Measurements from ENCODE around the gene PARP6.
A peak's percentile ranks its signal among the peaks of the same experiment; 100 is the strongest.

The PARP6 gene, protein sequence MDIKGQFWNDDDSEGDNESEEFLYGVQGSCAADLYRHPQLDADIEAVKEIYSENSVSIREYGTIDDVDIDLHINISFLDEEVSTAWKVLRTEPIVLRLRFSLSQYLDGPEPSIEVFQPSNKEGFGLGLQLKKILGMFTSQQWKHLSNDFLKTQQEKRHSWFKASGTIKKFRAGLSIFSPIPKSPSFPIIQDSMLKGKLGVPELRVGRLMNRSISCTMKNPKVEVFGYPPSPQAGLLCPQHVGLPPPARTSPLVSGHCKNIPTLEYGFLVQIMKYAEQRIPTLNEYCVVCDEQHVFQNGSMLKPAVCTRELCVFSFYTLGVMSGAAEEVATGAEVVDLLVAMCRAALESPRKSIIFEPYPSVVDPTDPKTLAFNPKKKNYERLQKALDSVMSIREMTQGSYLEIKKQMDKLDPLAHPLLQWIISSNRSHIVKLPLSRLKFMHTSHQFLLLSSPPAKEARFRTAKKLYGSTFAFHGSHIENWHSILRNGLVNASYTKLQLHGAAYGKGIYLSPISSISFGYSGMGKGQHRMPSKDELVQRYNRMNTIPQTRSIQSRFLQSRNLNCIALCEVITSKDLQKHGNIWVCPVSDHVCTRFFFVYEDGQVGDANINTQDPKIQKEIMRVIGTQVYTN

DNA sequence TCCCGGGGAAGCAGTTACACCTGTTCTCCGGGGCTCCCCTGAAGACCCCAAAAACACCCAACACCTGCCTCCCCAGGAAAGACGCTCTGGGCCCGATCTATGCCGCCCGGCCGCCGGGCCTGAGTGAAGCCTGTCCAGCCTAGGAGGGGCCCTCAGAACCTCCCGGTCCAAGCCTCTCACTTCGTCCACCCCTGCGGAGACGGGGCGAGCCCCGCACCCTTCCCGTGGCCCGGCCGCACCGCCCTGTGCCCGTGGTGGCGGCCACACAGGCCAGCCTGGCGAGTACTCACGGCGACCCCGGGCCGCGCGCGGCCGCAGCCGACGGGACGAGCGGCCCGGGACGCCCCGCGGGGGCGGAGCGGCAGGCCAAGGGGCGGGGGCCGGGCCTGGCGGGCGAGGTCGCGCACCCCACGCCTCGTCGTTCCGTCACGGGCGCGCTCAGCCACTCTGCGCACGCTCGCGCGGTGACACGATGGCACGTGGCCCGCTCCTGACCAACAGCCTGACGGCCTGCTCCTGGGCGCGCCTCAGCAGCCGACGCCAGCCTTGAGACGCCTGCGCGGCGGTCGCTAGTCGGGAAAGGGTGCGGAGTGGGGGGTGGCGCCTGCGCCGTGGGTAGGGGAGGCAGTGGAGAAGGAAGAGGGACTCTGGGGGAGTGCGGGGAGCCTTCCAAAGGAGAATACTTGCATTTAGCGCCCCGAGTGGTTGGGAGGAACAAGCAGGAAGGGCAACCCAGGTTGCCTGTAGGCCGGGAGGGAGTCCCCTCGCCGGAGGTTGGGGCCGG lies at the start of gene PARP6:
Gene PARP6 (minus strand): TSS at position 342 of the 784 bp plus-strand sequence. CDS start 5,077 bp downstream, outside the sequence.
- peak; percentile 100 for DNase-seq (ENCODE audit: low spot score)

DNA sequence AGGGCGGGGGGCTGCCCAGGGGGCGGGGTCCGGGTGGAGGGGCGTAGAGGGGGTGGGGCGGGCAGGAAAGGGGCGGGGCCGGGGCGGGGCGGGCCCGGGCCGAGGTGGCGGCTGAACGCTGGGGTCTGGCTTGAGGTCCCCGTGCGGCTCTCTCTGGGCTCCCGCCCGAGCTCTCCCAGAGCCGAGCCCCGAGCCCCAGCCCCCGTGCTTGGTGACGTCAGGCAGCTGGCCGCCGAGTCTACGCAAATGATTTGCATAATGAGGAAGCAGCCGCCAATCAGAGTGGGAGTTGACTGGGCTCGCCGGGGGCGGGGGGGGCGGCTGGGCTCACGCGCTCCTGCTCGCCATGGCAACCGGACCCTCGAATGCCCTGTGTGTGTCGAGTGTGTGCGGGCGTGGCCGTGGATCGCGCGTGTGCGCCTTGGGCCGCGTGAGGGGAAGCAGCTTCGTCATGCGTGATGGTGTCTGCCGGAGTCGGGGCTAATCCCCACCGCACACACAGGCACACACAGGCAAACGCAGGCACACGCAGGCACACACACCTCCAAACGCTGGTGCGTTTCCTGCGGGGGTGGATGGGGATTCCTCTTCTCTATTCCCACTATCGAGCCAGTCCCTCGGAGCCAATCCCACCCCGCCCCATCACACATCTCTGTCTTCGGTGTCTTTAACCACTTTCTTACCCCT lies 47.8 kb upstream of the PARP6 start, which contains the start of gene CELF6:
Gene CELF6 (minus strand): TSS at position 173 of the 687 bp plus-strand sequence. CDS start 283 bp downstream, outside the sequence.
- peak; percentile 88 for DNase-seq (ENCODE audit: low spot score)

DNA sequence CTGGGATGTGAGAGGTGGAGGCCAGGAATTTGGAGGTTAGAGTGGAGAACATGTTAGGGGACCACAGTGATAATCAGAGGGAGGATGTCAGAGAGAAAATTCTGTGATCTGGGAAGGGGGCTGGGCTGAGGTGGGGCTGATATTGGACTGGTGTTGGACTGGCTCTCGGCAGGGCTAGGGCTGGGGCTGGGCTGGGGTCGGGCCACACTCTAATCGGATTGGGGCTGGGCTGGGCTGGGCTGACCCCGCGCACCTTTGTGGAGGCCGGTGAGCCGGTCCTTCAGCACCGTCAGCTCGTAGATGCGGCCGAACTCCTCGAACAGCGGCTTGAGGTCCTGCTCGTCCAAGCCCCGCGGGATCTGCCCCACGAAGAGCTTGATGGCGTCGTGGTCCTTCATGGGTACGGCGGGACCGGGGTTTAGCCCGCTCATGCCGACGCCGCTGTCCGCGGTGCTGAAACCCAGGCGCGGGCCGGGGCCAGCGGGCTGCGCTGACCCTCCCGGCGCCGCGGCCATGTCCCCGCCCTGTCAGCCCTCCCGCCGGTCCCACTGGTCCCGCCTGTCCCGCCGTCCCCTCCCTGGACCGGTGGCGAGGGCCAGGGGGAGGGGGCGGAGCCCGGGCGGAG lies 47.1 kb upstream of the PARP6 start:
- peak; percentile 91 for DNase-seq (ENCODE audit: low spot score)

DNA sequence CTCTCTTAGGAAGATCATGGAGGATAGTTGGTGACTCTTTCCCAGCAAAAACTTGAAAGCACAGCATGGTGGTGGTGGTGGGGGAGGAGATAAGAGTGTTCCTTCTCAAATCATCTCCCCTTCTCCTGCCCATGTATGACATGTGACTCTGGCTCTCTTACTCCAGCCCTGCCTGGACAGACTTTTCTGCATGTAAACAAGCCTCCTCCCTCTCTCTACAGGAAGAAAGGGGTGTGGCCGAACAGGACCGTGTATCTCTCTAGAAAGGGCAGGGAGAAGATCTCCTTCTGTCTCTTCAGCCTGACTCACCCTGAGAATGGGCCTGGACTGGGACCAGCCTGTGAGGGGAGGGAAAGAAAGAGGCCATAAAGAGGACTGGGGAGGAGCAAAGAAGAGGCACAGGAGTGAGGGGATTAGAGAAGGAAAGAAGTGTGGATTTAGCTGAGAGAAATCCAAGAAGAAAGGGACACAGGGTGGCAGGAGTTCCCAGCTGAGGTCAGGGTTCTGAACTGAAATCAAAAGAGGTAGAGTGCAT lies 46.1 kb upstream of the PARP6 start:
- DNase-seq (ENCODE audit: low spot score) = no peak

DNA sequence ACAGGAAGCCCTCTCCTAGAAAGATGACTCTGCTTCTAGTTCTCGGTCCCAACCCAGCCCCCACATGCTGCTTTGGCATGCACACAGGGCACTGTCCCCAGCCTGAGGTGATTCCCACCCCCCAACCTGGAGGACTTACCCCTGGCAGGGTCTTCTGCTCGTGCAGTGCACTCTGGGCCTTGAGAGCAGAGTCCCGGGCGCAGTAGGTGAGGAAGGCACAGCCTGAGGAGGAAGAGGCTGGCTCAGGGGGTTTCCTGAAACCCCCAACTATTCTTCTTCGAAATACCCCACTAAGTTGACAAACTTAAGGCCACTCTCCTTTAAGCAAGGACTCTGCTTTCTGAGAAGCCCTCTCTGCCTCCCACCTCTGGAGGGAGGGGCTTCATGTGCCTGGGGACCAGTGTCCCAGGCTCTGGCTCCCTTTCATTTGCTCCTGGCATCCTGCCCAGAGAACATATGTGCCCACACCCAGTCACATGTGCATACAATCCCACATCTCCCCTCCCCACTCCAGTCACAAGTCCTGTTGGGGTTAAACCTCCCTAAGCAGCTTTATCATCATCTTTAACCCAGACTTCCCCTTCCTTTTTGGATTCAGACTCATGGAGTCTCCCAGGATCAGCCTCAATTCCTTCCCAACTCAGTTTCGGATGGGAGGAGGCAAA lies 43.5 kb upstream of the PARP6 start:
- no peak for DNase-seq (ENCODE audit: low spot score)

DNA sequence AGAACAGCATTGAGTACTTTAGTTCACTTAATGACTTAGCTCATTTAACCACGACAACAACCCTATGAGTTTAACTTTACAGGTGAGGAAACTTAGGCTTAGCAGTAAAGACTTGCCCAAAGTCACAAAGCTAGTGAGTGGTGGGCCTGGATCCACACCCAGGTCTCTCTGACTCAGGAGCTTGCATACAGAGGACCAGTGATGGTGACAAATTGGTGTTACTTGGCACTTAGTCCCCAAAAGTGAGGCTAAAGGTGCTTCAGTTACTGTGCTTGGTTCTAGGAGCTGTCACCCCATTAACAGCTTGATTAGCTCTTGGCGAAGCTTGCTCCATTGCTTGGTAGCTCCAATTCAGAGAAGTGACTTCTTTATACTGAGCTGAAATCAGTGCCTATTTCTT lies 41.5 kb upstream of the PARP6 start:
- DNase-seq (ENCODE audit: low spot score) = no peak

DNA sequence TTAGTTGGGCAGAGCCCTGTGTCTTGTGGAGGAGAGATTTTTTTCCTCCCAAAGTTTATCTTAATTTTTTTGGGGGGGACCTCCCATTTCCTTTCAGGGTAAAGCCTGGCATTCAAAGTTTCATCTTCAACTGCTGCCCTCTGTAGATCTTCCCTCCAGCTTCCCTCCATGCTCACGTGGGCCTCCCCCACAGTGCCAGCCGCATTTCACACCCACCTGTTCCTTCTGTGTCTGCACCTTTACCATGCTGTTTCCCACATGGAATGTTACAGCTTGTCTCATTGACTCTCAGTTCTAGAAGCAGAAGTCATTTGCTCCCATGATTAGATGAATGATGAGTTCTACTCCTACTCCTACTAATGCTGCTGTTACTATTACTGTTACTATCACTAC lies 41.1 kb upstream of the PARP6 start:
- DNase-seq (ENCODE audit: low spot score) = no peak

DNA sequence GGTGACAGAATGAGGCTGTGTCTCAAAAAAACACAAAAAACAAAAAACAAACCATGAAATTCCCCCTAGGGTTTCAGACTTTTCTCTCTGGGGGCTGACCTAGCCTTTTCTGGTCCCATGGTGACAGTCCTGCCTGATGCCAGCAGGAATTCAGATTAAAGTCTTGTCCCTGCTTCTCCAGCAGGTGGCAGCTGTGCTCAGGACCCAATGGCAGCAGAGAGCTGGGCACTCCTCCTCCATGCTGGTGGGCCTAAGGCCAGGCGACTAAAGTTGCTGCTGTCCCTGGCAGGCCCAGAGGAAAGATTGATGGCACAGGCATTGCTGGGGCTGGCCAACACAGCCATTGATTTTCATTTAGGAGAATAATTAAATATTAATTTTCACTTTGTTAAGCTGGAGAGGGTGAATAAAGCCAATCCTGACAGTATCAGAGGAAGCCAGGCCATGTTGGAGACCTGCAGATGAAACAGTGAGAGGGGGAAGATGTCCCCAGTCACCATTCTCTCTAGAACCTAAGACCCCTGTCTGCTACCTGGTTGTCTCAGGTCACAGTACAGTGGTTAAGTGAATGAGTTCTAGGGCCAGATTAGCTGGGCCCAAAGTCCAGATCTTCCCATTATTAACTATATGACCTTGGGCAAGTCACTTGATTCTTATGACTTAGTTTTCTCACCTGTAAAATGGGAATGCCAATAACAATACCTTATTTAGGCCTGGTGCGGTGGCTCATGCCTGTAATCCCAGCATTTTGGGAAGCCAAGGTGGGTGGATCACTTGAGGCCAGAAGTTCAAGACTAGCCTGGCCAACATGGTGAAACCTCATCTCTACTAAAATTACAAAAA lies 40.5 kb upstream of the PARP6 start:
- peak; percentile 90 for DNase-seq (ENCODE audit: low spot score)

DNA sequence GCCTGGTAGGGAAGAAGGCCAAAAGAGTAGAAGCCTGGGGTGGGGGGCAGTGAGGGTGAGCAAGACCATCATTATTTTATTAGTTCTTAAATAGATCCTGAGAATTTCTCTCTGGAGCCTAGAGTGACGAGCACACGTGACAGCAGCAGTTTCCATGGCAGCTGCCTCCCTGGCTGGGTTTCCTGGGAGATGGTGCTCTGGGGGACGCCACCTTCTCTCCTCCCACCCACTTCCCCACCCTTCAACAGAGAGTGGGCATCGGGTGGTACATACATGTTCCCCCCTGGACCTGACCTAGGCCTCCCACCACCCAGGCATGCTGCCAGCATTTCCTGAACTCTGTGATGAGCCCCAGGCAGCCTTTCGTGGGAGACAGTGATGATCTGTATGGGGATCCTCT lies 34.7 kb upstream of the PARP6 start:
- DNase-seq (ENCODE audit: low spot score) = no peak

DNA sequence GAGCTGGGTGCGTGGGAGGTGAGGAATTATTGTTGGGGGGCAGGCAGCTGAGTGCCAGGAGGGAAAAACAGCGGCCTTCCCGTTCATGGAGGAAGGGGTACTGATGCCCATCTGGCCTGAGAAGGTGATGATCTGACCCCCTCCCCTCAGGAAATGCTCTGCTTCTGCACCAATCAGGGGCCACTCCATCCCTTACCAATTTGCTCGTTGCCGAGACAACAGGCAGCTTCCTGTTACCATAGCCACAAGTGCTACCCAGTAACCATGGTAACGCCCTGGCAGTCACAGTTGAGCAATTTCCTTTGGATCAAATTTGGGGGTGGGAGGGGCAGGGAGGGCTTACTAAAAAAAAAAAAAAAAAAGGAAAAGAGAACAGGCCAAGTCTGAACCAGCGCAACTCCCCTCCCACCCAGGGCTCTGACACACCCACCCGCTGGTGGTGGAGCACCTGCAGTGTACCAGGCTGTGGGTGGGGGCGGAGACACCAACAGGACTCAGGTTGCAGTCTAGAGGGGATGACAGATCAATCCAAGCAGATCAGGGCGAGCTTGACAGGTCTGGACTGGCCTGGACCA lies 33.9 kb upstream of the PARP6 start:
- no peak for DNase-seq (ENCODE audit: low spot score)

DNA sequence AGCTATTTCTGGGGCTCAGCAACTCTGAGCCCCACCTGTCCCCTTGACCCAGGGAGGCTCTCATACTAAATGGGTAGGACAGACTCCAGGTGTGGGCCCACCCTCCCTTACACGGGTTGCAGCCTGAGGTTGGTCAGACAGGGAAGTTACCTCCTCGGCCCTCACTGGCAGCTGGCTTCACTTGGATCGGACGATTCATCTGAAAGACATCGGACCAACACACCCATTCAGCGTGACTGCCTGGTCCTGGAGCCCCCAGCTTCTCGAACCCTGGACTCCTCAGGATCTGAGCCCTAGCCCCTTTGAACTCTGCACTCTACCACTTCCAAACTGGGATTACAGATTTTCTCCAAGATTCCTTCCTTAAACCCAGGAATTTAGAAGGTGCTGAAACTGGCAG lies 32.2 kb upstream of the PARP6 start:
- DNase-seq (ENCODE audit: low spot score) = no peak

DNA sequence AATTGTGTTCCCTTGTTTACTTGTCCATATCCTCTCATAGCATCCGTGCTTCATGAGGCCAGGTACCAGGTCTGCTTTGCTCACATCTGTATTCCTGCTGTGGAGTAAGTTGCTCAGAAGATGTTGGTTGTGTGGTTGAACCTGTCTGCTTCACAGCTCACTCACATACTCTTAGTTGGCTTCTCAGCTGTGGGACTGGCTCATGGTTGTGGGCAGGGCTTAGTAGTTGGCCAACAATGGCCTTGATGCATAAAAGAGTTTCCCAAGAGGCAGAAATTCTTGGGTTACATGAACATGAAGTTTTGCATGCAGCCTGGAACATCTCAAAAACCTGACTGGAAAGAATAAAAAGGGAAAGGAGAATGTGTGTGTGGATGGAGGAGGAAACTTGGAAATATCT lies 30.6 kb upstream of the PARP6 start:
- no peak for DNase-seq (ENCODE audit: low spot score)

DNA sequence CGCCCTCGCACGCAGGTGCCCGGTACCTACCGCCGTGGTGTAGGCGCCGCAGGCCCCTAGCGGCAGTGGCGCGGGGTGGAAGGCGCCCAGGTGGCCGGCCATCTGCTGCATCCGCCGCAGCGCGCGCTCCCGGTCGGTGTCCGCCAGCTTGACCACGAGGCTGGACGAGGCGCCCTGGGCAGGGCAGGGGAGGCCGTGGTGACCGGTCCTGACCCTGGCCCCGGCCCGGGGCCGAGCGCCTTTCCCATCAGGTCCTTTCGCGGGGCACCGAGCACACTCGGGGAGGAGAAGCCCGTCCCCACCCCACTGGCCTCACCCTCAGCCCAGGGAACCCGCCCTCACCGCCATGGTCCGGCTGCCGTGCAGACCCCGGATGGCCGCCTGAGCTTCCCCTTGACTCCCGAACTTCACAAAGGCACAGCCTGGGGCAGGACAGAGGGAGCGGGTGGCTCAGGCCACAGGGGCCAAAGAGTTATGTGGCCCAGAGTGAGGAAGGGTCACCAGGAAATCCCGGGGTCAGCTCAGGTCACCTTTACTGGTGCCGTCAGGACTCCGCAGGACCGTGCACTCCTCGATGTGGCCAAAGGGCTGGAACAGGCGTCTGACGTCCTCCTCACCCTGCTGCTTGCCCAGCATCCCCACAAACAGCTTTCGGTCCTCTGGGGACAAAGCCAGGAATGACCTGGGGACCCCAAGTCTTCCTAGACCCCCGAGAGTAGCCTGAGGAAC lies 17.4 kb upstream of the PARP6 start:
- DNase-seq (ENCODE audit: low spot score) = no peak

DNA sequence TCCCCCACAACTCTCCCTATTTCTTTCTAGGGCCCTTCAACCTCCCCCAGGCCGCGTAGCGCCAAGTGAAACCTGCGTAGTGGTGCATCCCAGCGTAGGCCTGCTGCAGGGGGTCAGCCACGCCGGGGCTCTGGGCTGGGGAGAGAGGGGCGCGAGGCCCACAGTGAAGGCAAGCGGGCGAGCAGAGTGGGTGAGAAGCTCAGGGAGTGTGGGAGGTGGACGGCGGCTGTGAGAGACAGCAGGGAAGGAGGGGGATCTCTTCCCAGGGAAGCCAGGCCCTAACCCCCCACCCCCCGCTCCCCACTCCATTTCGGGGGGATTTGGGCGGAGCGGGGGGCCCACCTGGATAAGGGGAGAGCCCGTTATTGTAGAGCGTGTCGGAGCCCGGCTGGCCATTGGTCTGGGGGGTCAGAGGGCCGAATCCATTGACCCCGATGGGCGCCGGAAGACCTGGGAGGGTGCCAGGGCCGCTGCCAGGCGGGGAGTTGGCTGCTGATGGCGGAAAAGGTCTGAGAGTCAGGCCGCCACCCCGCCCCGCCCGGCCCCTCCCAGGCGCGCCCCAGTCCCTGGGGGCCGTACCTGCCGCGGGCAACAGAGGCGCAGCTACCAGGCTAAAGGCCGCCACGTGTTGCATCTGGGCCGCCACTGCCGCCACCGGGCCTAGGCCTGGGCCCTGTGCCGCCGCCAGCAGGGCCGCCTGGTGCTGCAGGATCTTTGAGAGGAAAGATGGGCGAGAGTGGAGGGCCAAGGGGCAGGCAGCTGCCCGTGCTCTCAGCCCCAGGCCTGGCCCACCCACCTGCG lies 16.6 kb upstream of the PARP6 start:
- no peak for DNase-seq (ENCODE audit: low spot score)

DNA sequence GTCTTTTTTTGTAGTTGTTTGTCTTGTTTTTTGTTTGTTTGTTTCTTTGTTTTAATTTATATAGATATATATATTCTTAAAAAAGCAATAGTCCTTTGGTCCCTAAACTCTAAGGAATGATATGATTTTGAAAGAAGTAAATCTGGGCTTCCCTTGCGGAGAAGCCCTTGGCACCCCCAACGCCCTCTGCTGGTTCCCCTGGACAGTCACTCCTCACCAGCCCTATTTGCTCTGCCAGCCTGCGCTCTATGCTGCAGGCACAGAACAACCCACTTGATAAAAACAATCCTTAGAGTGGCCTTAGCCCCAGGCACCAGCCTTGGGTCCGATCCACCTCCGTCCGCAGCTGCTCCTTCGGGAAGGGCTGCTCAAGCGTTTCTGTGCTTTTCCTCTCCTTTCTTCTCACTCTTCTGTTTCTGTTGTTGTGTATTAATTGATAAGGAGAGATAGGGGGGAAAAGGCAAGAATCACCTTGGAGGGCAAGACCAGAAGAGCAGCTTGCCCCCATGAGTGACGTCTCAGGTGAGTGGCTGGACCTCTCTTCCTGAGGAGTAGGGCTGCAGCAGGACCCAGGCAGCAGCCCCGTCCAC lies 13.7 kb upstream of the PARP6 start:
- peak; percentile 36 for DNase-seq (ENCODE audit: low spot score)

DNA sequence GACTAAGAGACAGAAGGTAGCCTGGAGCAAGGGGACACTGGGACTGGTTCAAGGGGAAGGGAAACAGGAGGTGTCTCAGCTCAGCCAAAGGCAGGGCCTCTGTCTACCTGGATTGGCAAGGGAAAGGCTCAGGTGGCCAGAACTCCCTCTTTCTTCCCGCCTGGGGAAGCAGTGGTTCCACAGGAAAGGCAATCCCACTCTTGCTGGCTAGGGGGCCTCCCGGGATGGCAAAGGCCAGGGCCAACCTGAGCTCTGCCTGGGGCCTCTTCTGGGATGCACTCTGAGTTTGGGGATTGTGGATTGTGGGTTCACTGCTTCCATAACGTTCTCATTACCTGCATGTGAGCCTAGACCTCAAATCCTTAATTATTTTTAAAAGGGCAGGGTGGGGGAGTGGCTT lies 13.0 kb upstream of the PARP6 start:
- no peak for DNase-seq (ENCODE audit: low spot score)

DNA sequence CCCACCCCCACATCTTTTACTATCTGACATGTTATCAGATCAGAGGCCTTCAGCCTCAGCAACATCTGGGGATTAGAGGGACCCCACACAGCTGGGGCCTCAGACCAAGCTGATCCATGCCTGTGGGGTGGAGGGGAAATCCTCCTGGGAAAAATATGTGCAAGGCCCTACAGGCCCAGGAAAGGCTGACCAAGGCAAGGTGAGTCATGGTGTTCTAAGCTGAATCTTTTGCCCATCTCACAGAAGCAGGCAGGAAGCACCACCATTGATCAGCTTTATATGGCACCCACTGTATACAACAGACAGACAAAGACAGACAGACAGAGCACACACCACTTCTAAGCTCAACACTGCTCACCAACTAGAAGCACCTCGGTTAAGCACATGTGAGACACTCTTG lies 12.4 kb upstream of the PARP6 start:
- DNase-seq (ENCODE audit: low spot score) = no peak

DNA sequence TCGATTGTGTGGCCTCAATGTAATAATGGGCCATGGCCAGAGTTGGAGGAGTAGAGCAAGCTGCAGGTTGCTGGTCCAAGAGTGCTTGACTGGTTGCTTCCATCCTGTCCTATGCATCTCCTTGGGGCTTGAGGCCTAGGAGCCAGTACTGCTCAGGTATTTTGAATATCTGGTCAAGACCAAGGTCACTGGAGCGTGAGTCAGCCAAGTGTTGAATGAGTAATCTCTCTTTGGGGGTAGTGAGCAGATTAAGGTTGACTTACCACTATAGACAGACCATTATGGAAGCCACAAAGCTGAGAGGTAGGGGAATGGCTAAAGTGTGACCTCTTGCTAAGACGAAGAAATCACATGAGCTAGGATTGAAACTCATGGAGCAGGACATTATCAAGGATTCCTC lies 9.4 kb upstream of the PARP6 start:
- no peak for DNase-seq (ENCODE audit: low spot score)
